NCI-H748 (cell line): ENCODE data around the gene ARHGAP26.
"Not testable (repeated sequence)": the region's sequence is repeated elsewhere in the genome, so short reads cannot be mapped to it uniquely, and the experiment has no call there.

Experiments
- DNase-seq: peaks from one replicate; lab custom pipeline; 2025; ENCODE audit not compliant: unreplicated experiment; lab: John Stamatoyannopoulos, UW

ARHGAP26 gene

GRCh38 chr5:142928999-142929398 is 158.8 kb downstream of the ARHGAP26 start:
- not testable (repeated sequence) for DNase-seq

GRCh38 chr5:142929587-142929986 is 159.4 kb downstream of the ARHGAP26 start:
- no peak for DNase-seq

- no peak for DNase-seq
These were observed 160.4 kb downstream of the ARHGAP26 start for GRCh38 chr5:142930395-142931110.

GRCh38 chr5:142931896-142932686 is 161.9 kb downstream of the ARHGAP26 start:
- DNase-seq, result peak; percentile 13

GRCh38 chr5:142934051-142934762 is 164.0 kb downstream of the ARHGAP26 start:
- no peak for DNase-seq

GRCh38 chr5:142935014-142935413 is 164.8 kb downstream of the ARHGAP26 start:
- no peak for DNase-seq

GRCh38 chr5:142937374-142937773 is 167.2 kb downstream of the ARHGAP26 start:
- no peak for DNase-seq

GRCh38 chr5:142938266-142938880 is 168.2 kb downstream of the ARHGAP26 start:
- no peak for DNase-seq

GRCh38 chr5:142939006-142939405 is 168.8 kb downstream of the ARHGAP26 start:
- DNase-seq, result no peak

GRCh38 chr5:142939884-142940283 is 169.7 kb downstream of the ARHGAP26 start:
- no peak for DNase-seq

GRCh38 chr5:142941245-142941644 is 171.1 kb downstream of the ARHGAP26 start:
- DNase-seq, result no peak

GRCh38 chr5:142942901-142943300 is 172.7 kb downstream of the ARHGAP26 start:
- DNase-seq, result no peak

GRCh38 chr5:142944140-142944539 is 174.0 kb downstream of the ARHGAP26 start:
- no peak for DNase-seq

GRCh38 chr5:142945321-142945720 is 175.1 kb downstream of the ARHGAP26 start:
- DNase-seq, result no peak

GRCh38 chr5:142945845-142946244 is 175.7 kb downstream of the ARHGAP26 start:
- DNase-seq, result no peak

GRCh38 chr5:142946547-142947426 is 176.6 kb downstream of the ARHGAP26 start:
- no peak for DNase-seq

- DNase-seq, result no peak
These were observed 177.2 kb downstream of the ARHGAP26 start for GRCh38 chr5:142947427-142947709.

GRCh38 chr5:142952229-142952628 is 182.1 kb downstream of the ARHGAP26 start:
- DNase-seq, result no peak

GRCh38 chr5:142952871-142953270 is 182.7 kb downstream of the ARHGAP26 start:
- not testable (repeated sequence) for DNase-seq

- no peak for DNase-seq
These were observed 184.3 kb downstream of the ARHGAP26 start for GRCh38 chr5:142954455-142954854.
